ENCODE measurements around the gene CEACAM16.
"Not testable (repeated sequence)": the region's sequence is repeated elsewhere in the genome, so short reads cannot be mapped to it uniquely, and the experiment has no call there.

CEACAM16 gene

DNA sequence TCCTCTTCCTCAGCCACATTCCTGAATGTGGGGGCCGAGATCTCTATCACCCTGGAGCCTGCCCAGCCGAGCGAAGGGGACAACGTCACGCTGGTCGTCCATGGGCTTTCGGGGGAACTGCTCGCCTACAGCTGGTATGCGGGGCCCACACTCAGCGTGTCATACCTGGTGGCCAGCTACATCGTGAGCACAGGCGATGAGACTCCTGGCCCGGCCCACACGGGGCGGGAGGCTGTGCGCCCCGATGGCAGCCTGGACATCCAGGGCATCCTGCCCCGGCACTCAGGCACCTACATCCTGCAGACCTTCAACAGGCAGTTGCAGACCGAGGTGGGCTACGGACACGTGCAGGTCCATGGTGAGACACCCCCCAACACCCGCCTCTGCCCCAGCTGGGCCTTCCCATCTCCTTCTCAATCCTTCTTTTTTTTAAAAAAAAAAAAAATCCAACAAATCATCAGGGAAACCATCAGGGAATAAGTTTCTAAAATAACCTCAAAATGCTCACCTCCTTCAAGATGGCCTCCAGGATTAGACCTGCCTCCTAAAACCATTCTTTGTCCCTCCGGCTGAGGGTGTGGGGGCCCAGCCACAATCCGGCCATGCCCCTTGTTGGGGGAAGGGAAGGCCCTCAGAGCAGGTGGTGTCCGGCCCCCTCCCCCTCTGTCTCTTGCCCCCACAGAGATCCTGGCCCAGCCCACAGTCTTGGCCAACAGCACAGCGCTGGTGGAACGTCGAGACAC, 4.6 kb downstream of the CEACAM16 start:
- no peak for DNase-seq (ENCODE audit: low spot score)

GRCh38 chr19:44704982-44705381, 6.0 kb downstream of the CEACAM16 start:
- no peak for DNase-seq (ENCODE audit: low spot score)

DNA sequence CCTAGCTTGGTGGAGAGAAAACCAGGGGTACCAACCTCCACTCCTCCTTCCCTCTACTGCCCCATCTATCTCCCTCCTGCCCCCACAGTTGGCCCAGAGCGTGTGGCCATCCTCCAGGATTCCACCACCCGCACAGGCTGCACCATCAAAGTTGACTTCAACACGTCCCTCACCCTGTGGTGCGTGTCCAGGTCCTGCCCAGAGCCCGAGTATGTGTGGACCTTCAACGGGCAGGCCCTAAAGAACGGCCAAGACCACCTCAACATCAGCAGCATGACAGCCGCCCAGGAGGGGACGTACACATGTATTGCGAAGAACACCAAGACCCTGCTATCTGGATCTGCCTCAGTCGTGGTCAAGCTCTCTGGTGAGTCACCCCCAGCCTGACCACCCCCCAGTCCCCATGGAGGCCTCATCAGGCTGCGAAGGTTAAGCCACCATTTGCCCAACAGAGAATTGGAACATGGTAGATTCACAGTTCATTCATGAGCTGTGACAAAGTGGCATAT, 6.6 kb downstream of the CEACAM16 start:
- DNase-seq (ENCODE audit: low spot score) = no peak

- DNase-seq (ENCODE audit: low spot score) = no peak
Observed at GRCh38 chr19:44706506-44707236, 7.7 kb downstream of the CEACAM16 start.

GRCh38 chr19:44707794-44708193, 8.8 kb downstream of the CEACAM16 start:
- no peak for DNase-seq (ENCODE audit: low spot score)

GRCh38 chr19:44708940-44709339, 10.0 kb downstream of the CEACAM16 start:
- DNase-seq (ENCODE audit: low spot score) = no peak

DNA sequence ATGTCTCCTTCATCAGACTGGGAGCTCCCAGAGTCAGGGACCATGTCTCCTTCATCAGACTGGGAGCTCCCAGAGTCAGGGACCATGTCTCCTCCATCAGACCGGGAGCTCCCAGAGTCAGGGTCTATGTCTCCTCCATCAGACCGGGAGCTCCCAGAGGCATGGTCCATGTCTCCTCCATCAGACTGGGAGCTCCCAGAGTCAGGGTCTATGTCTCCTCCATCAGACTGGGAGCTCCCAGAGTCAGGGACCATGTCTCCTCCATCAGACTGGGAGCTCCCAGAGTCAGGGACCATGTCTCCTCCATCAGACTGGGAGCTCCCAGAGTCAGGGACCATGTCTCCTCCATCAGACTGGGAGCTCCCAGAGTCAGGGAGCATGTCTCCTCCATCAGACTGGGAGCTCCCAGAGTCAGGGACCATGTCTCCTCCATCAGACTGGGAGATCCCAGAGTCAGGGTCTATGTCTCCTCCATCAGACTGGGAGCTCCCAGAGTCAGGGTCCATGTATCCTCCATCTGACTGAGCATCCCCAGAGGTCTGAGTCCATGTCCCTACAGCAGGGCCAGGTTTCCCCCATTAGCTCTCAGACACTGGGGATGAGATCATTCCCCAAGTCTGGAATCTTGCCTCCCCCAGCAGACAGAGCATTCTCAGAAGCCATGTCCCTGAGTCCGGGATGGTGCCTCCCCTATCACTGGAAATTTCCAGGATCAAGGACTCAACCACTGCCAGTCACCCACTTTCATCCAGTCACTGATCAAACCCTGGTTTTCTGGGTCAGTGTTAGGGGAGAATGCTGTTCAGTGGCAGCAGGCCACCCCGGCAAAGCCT, 10.7 kb downstream of the CEACAM16 start:
- DNase-seq (ENCODE audit: low spot score) = not testable (repeated sequence)

- no peak for DNase-seq (ENCODE audit: low spot score)
Observed at GRCh38 chr19:44710483-44710882, 11.5 kb downstream of the CEACAM16 start.

DNA sequence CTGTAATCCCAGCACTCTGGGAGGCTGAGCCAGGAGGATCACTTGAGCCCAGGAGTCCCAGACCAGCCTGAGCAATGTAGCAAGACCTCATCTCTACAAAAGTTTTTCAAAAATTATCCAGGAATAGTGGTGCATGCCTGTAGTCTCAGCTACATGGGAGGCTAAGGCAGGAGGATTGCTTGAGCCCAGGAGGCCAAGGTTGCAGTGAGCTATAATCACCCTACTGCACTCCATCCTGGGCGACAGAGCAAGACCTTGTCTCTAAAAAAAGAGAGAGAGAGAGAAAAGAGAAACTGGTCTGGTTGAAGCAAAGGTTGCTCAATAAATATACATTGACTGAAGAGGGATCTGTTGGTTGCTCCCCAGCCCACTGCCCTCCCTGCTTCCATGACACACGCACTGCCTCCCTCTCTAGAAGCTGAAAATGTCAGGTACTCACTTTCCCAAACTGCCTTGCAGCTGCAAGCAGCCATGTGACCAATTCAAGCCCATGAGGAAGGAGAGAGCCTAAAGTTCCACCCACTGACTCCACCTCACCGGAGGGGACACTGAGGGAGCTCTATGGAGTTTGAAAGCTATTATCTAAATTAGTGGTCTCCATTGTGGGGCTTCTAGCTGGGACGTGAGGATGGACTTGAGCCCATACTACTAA, 14.0 kb downstream of the CEACAM16 start:
- DNase-seq (ENCODE audit: low spot score) = no peak

- no peak for DNase-seq (ENCODE audit: low spot score)
Observed at GRCh38 chr19:44714597-44715169, 15.7 kb downstream of the CEACAM16 start.

DNA sequence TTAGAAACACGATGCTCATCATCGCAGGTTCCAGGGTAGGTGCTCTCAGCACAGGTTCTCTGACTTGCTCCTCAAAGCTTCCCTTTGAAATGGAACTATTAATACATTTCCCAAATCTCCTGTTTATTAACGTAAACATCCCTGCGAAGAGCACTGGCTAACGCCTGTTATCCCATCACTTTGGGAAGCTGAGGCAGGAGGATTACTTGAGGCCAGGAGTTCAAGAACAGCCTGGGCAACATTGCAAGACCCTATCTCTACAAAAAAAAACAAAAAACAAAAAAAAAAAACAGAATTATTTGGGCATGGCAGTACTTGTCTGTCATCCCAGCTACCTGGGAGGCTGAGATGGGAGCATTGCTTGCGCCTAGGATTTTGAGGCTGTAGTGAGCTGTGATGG, 18.7 kb downstream of the CEACAM16 start:
- no peak for DNase-seq (ENCODE audit: low spot score)

DNA sequence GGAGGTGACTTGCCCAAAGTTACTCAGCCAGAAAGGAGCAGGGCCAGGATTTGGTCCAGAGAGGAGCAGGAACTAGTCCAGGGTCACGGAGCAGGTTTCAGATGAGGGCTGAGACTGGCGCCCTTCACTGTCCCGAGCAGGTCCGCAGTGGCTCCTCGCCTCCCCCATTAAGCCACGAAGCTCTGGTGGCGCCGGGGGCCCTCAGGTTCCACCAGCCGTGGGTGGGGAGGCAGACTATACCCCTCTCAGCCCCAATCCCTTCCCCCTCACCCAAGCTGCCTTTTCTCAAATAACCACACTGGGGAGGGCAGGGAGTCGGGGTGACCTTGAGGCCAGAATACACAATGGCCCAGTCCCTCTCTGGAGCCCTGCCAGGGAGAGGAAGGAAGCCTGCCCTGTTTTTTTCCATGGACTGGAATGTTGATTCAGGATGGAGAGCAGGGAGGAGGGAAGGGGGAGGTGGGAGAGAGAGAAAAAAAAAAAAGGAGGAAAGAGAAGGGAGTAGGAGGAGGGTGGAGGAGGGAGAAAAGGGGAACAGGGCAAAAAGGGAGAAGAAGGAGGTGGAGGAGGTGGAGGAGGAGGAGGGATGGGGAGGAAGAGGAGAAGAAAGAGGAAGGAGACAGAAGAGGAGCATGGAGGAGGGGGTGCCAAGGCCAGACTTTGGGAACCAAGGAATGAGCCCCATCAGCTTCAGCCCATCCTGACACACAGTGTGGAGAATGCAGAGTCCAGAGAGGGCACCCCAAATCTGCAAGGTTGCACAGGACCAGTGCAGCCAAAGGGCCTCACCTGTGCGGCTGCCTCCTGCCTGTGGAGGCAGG, 19.7 kb downstream of the CEACAM16 start:
- DNase-seq (ENCODE audit: low spot score) = peak; percentile 42

DNA sequence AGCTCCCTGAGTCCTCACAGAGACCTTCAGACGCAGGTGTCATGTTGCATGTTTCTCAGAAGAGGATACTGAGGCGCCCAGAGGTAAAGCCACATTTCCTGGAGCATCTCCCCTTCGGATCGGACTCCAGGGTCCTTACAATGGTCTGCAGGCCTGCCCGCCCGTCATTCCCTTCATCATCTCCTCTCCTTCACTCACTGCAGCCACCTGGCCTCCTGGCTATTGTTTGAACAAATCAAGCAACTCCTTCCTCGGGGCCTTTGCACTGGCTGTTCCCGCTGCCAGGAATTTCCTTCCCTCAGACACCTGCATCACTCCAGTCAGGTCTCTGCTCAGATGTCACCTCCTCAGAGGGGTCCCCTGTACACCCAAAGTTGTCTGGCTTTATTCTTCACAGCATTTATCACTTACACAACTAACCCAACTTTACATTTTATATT, 20.3 kb downstream of the CEACAM16 start:
- no peak for DNase-seq (ENCODE audit: low spot score)

DNA sequence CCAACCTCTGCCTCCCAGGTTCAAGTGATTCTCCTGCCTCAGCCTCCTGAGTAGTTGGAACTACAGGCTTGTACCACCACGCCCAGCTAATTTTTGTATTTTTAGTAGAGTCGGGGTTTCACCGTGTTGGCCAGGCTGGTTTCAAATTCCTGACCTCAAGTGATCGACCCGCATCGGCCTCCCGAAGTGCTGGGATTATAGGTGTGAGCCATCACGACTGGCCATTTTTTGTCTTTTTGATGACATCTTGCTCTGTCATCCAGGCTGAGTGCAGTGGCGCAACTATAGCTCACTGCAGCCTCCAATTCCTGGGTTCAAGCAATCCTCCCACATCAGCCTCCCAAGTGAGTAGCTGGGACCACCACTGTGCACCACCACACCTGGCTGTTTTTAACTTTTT, 21.4 kb downstream of the CEACAM16 start:
- not testable (repeated sequence) for DNase-seq (ENCODE audit: low spot score)

DNA sequence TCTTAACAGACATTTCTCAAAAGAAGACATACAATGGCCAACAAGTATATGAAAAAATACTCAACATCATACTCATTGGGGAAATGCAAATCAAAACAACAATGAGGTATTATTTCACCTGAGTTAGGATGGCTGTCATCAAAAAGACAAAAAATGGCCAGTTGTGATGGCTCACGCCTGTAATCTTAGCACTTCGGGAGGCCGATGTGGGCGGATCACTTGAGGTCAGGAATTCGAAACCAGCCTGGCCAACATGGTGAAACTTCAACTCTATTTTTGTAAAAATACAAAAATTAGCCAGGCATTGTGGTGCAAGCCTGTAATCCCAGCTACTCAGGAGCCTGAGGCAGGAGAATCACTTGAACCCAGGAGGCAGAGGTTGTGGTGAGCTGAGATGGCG, 22.0 kb downstream of the CEACAM16 start:
- no peak for DNase-seq (ENCODE audit: low spot score)

- DNase-seq (ENCODE audit: low spot score) = not testable (repeated sequence)
Observed at GRCh38 chr19:44721369-44721768, 22.4 kb downstream of the CEACAM16 start.

GRCh38 chr19:44722131-44723121, 23.5 kb downstream of the CEACAM16 start:
- DNase-seq (ENCODE audit: low spot score) = no peak

DNA sequence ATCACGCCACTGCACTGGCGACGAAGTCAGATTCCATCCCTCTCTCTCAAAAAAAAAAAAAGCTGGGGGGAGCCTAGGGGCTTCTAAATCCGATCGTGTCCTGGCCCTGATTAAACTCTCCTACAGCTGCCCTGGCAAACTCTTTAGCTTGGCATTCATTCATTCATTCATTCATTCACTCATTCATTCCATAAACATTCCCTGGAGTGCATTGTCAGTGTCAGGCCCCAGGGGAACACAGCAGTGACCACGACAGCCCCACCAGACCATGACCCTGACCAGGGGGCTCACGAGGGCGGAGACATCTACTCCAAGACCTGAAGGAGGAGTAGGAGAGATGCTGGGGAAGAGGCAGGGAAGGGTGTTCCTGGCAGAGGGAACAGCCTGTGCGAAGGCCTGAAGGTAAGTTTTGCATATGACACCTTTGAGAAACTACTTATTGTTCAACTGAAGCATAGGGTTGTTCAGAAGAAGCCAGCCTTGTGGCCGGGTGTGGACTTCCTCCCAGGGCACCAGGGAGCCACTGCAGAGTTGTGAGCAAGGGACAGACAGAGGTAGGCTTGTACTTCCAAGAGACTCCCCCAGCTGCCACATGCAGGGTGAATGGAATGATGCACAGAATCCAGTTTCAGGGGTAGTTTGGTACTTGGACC, 24.5 kb downstream of the CEACAM16 start:
- DNase-seq (ENCODE audit: low spot score) = no peak

DNA sequence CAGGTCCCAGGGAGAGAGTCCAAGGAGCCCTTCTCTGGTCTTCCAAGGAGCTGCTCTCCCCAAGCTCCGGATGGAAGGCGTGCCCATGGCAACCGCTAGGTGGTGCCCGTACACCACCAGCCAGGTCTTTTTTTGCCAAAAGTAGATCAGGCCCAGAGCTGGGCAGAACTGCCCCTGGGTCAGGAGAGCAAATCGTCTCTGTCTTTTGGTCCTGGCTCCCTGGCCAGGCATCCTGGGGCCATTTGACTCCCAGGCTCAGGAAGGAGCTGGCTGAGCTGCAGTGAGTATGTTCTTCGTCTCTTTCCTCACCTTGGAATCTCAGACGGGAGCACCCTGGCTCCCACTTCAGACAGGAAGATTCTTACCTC, 25.0 kb downstream of the CEACAM16 start:
- peak; percentile 42 for DNase-seq (ENCODE audit: low spot score)
